SK-N-MC (cell line): ENCODE data around the gene APCDD1.

Experiments
- EZH2 ChIP-seq: fragments of 200-600 bp; sonication (generic); IDR thresholded peaks from one replicate; pipeline ENCODE4 v1.6.1; 2017; ENCODE audit warnings: antibody characterized with exemption
- FOXP2 ChIP-seq: optimal IDR thresholded peaks from 2 replicates; pipeline ENCODE3; 2011; ENCODE audit warnings: mild to moderate bottlenecking, moderate library complexity; ENCODE audit not compliant: insufficient read depth; ENCODE audit errors: extremely low read length, control extremely low read depth
- POLR2AphosphoS5 ChIP-seq: IDR thresholded peaks from 2 replicates; pipeline ENCODE4 v1.6.1; 2012; ENCODE audit warnings: mild to moderate bottlenecking, low read depth, low read length, borderline replicate concordance

GRCh38 chr18:10450986-10451385, 3.4 kb upstream of the APCDD1 start:
- TF ChIP-seq EZH2 (no peak), POLR2AphosphoS5 (no peak), FOXP2 (no peak)
